ENCODE data around the gene KLHL35.

Gene KLHL35

GRCh38 chr11:75432911-75433321, at the start of gene KLHL35:
TSS of gene KLHL35 (minus strand) at chr11:75433203. CDS start at chr11:75430629, 2,574 bp downstream.
- no peak for DNase-seq

GRCh38 chr11:75481922-75482606, 49.1 kb upstream of the KLHL35 start:
- DNase-seq: no peak

- no peak for DNase-seq
Observed at GRCh38 chr11:75481223-75481921, 48.4 kb upstream of the KLHL35 start.

GRCh38 chr11:75480185-75481175, 47.5 kb upstream of the KLHL35 start:
- DNase-seq: no peak

GRCh38 chr11:75479597-75480145, 46.7 kb upstream of the KLHL35 start:
- no peak for DNase-seq

GRCh38 chr11:75478783-75479596, 46.0 kb upstream of the KLHL35 start:
- no peak for DNase-seq

- DNase-seq: no peak
Observed at GRCh38 chr11:75477614-75477935, 44.6 kb upstream of the KLHL35 start.

- DNase-seq: no peak
Observed at GRCh38 chr11:75476739-75477613, 44.0 kb upstream of the KLHL35 start.

- peak; percentile 56 for DNase-seq
Observed at GRCh38 chr11:75475767-75476650, 43.0 kb upstream of the KLHL35 start.

- DNase-seq: peak; percentile 76
Observed at GRCh38 chr11:75474878-75475766, 42.1 kb upstream of the KLHL35 start.

- DNase-seq: no peak
Observed at GRCh38 chr11:75474240-75474639, 41.2 kb upstream of the KLHL35 start.

- no peak for DNase-seq
Observed at GRCh38 chr11:75473684-75474083, 40.7 kb upstream of the KLHL35 start.

GRCh38 chr11:75472081-75472732, 39.2 kb upstream of the KLHL35 start:
- no peak for DNase-seq

GRCh38 chr11:75471176-75471973, 38.4 kb upstream of the KLHL35 start:
- no peak for DNase-seq

GRCh38 chr11:75470476-75471080, 37.6 kb upstream of the KLHL35 start:
- DNase-seq: no peak

- DNase-seq: no peak
Observed at GRCh38 chr11:75469785-75470405, 36.9 kb upstream of the KLHL35 start.

Data from activated CD8-positive, alpha-beta memory T cell treated with anti-CD3 and anti-CD28 coated beads, Interleukin-2, amount 50 U/mL, for 48 hours (primary cell).